Liver (tissue), 3 donors: Measurements from ENCODE around the gene LANCL3.

Source experiments
- EGR1 ChIP-seq, 2 donors: IDR thresholded peaks; 2 replicates each; pipeline ENCODE4 v1.6.1; 2016 to 2018; ENCODE audit warnings: antibody characterized with exemption in 2 of 2, low read depth in 2 of 2
- HNF4A ChIP-seq, 2 donors: conservative IDR thresholded peaks; 2 replicates each; pipeline ENCODE4 v1.6.1; 2016; ENCODE audit warnings: antibody characterized with exemption in 2 of 2, mild to moderate bottlenecking in 2 of 2
- JUND ChIP-seq, 2 donors: IDR thresholded peaks; 2 replicates each; pipeline ENCODE4 v1.6.1; 2016; ENCODE audit warnings: antibody characterized with exemption in 2 of 2
- NR2F2 ChIP-seq: IDR thresholded peaks from 2 replicates; pipeline ENCODE4 v1.6.1; 2016; ENCODE audit warnings: antibody characterized with exemption
- RAD21 ChIP-seq, 2 donors: IDR thresholded peaks; 2 replicates each; pipeline ENCODE4 v1.6.1; 2016; ENCODE audit warnings: antibody characterized with exemption in 2 of 2, mild to moderate bottlenecking in 2 of 2
- RXRA ChIP-seq, 2 donors: IDR thresholded peaks; 2 replicates each; pipeline ENCODE4 v1.6.1; 2017 to 2018; ENCODE audit warnings: antibody characterized with exemption in 2 of 2, mild to moderate bottlenecking in 1 of 2
- SP1 ChIP-seq: IDR thresholded peaks from 2 replicates; pipeline ENCODE4 v1.6.1; 2018; ENCODE audit warnings: antibody characterized with exemption, mild to moderate bottlenecking
- TAF1 ChIP-seq: conservative IDR thresholded peaks from 2 replicates; pipeline ENCODE4 v1.6.1; 2016; ENCODE audit warnings: antibody characterized with exemption, mild to moderate bottlenecking
- YY1 ChIP-seq: IDR thresholded peaks from 2 replicates; pipeline ENCODE4 v1.6.1; 2016; ENCODE audit warnings: antibody characterized with exemption, mild to moderate bottlenecking
- TF ChIP-seq, protein P1 (sequence below): fragments of 150-350 bp; IDR thresholded peaks from 2 replicates; pipeline ENCODE4 v1.5.1; 2017; ENCODE audit warnings: improper control_type of control experiment, low read depth, low read length; ENCODE audit not compliant: missing input control
- TF ChIP-seq, protein P2 (sequence below): IDR thresholded peaks from 2 replicates; pipeline ENCODE4 v1.6.1; 2016; ENCODE audit warnings: antibody characterized with exemption, mild to moderate bottlenecking
- TF ChIP-seq, protein P3 (sequence below): IDR thresholded peaks from 2 replicates; pipeline ENCODE4 v1.6.1; 2016; ENCODE audit warnings: antibody characterized with exemption
- TF ChIP-seq, protein P4 (sequence below): IDR thresholded peaks from 2 replicates; pipeline ENCODE4 v1.6.1; 2016; ENCODE audit warnings: antibody characterized with exemption
- donor health status: healthy.
- donor health status: healthy.

DNA sequence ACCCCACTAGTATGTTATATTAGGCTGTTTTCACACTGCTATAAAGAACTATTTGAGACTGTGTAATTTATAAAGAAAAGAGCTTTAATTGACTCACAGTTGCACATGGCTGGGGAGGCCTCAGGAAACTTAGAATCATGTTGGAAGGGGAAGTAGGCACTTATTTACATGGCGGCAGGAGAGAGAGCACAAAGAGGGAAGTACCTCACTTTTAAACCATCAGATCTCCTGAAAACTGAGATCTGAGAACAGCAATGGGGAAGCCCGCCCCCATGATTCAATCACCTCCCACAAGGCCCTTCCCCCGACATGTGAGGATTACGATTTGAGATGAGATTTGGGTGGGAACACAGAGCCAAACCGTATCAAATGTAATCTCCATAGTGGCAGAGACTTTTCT lies 68.7 kb downstream of the LANCL3 start:
- TF ChIP-seq, protein P1, sequence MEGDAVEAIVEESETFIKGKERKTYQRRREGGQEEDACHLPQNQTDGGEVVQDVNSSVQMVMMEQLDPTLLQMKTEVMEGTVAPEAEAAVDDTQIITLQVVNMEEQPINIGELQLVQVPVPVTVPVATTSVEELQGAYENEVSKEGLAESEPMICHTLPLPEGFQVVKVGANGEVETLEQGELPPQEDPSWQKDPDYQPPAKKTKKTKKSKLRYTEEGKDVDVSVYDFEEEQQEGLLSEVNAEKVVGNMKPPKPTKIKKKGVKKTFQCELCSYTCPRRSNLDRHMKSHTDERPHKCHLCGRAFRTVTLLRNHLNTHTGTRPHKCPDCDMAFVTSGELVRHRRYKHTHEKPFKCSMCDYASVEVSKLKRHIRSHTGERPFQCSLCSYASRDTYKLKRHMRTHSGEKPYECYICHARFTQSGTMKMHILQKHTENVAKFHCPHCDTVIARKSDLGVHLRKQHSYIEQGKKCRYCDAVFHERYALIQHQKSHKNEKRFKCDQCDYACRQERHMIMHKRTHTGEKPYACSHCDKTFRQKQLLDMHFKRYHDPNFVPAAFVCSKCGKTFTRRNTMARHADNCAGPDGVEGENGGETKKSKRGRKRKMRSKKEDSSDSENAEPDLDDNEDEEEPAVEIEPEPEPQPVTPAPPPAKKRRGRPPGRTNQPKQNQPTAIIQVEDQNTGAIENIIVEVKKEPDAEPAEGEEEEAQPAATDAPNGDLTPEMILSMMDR = no peak
- TF ChIP-seq, protein P2, sequence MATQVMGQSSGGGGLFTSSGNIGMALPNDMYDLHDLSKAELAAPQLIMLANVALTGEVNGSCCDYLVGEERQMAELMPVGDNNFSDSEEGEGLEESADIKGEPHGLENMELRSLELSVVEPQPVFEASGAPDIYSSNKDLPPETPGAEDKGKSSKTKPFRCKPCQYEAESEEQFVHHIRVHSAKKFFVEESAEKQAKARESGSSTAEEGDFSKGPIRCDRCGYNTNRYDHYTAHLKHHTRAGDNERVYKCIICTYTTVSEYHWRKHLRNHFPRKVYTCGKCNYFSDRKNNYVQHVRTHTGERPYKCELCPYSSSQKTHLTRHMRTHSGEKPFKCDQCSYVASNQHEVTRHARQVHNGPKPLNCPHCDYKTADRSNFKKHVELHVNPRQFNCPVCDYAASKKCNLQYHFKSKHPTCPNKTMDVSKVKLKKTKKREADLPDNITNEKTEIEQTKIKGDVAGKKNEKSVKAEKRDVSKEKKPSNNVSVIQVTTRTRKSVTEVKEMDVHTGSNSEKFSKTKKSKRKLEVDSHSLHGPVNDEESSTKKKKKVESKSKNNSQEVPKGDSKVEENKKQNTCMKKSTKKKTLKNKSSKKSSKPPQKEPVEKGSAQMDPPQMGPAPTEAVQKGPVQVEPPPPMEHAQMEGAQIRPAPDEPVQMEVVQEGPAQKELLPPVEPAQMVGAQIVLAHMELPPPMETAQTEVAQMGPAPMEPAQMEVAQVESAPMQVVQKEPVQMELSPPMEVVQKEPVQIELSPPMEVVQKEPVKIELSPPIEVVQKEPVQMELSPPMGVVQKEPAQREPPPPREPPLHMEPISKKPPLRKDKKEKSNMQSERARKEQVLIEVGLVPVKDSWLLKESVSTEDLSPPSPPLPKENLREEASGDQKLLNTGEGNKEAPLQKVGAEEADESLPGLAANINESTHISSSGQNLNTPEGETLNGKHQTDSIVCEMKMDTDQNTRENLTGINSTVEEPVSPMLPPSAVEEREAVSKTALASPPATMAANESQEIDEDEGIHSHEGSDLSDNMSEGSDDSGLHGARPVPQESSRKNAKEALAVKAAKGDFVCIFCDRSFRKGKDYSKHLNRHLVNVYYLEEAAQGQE = no peak
- TF ChIP-seq RAD21 (IDR thresholded peaks at IDR 0.05) (no peak), SP1 (no peak), JUND (IDR thresholded peaks at IDR 0.05) (no peak), TAF1 (no peak), HNF4A (conservative IDR thresholded peaks at IDR 0.05) (no peak), EGR1 (IDR thresholded peaks at IDR 0.05; ENCODE audit: low read depth in 2 of 2) (no peak), YY1 (no peak), NR2F2 (no peak), RXRA (IDR thresholded peaks at IDR 0.05) (no peak)
- TF ChIP-seq, protein P3, sequence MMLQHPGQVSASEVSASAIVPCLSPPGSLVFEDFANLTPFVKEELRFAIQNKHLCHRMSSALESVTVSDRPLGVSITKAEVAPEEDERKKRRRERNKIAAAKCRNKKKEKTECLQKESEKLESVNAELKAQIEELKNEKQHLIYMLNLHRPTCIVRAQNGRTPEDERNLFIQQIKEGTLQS = no peak
- TF ChIP-seq, protein P4, sequence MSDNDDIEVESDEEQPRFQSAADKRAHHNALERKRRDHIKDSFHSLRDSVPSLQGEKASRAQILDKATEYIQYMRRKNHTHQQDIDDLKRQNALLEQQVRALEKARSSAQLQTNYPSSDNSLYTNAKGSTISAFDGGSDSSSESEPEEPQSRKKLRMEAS = no peak
